Muscle layer of duodenum (tissue), 2 donors: Measurements from ENCODE around the gene DOCK1.

Experiments
- H3K27ac ChIP-seq: one replicate; pipeline ENCODE4 v1.7.0; 2013; ENCODE audit warnings: mild to moderate bottlenecking, low read length
- H3K27me3 ChIP-seq: one replicate; pipeline ENCODE4 v1.7.0; 2013; ENCODE audit warnings: low read depth, mild to moderate bottlenecking, control low read depth, low read length
- H3K36me3 ChIP-seq, 2 donors: one replicate each; pipeline ENCODE4 v1.7.0; 2013; ENCODE audit warnings: low read length in 2 of 2, control low read depth in 1 of 2, mild to moderate bottlenecking in 1 of 2; ENCODE audit not compliant: insufficient read depth in 2 of 2, control insufficient read depth in 1 of 2
- H3K4me1 ChIP-seq, 2 donors: one replicate each; pipeline ENCODE4 v1.7.0; 2013; ENCODE audit warnings: low read length in 2 of 2, mild to moderate bottlenecking in 2 of 2, control low read depth in 1 of 2, moderate library complexity in 1 of 2; ENCODE audit not compliant: insufficient read depth in 2 of 2, control insufficient read depth in 1 of 2
- H3K4me3 ChIP-seq, 2 donors: one replicate each; pipeline ENCODE4 v1.7.0; 2013; ENCODE audit warnings: low read length in 2 of 2, low read depth in 1 of 2, mild to moderate bottlenecking in 1 of 2
- H3K9me3 ChIP-seq, 2 donors: one replicate each; pipeline ENCODE4 v1.7.0; 2013; ENCODE audit warnings: low read length in 2 of 2, control low read depth in 1 of 2, mild to moderate bottlenecking in 1 of 2; ENCODE audit not compliant: control insufficient read depth in 1 of 2
- donor health status: healthy.

The DOCK1 gene

GRCh38 chr10:127129104-127129503, 223.9 kb downstream of the DOCK1 start:
- H3K36me3 ChIP-seq: peaks cover 22% of the 10 kb centered on the region in 2 donors
- no peaks in the 10 kb centered on the region for H3K4me1 ChIP-seq
- H3K4me3 ChIP-seq: no peak overlapping the region
- no peaks in the 10 kb centered on the region for H3K9me3 ChIP-seq
- H3K27ac ChIP-seq: no peak overlapping the region
- no peaks in the 10 kb centered on the region for H3K27me3 ChIP-seq

DNA sequence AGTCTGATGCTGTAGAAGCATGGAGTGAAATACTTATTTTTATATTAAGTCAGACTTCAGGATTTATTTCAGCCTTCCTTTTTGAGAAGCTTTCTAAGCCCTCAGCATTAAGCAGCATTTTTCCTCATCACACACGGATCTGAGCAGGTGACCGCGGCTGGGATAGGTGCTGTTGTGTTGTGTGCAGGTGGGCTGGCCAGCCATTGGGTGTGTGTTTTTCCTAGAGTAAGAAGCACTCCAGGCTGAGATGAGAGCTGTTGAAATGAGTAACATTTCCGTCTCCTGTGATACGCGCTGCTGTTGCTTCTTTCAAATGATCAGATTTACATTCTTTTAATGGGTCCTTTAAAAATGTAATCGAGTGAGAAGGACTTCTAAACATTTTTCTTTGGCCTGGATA, 227.2 kb downstream of the DOCK1 start:
- H3K4me3 ChIP-seq: no peak overlapping the region
- H3K27ac ChIP-seq: no peak overlapping the region
- H3K9me3 ChIP-seq: no peaks in the 10 kb centered on the region
- peaks cover 17 to 22% of the 10 kb centered on the region in 2 donors for H3K36me3 ChIP-seq
- no peaks in the 10 kb centered on the region for H3K4me1 ChIP-seq
- H3K27me3 ChIP-seq: no peaks in the 10 kb centered on the region

DNA sequence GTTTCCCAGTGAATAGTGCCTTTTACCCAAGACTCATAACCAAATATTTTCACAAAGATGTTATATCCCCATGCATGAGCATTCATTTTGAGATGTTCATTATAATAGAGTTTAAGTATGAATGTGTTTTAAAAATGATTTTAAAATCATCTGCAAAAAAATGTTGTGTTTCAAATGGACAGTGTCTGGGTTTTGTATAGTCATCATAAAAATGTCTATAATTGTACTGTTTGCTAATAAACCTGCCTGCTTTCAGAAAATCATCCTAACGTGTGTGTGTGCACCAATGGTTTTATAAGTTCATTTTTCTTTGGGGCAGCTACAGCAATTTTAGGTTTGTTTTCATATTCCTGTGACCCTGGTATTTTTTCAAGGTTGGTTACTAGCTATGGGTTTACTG, 228.0 kb downstream of the DOCK1 start:
- Histone ChIP-seq H3K36me3 (peaks cover 17 to 22% of the 10 kb centered on the region in 2 donors), H3K4me3 (no peak overlapping the region), H3K27me3 (no peaks in the 10 kb centered on the region), H3K4me1 (no peaks in the 10 kb centered on the region), H3K27ac (no peak overlapping the region), H3K9me3 (no peaks in the 10 kb centered on the region)

DNA sequence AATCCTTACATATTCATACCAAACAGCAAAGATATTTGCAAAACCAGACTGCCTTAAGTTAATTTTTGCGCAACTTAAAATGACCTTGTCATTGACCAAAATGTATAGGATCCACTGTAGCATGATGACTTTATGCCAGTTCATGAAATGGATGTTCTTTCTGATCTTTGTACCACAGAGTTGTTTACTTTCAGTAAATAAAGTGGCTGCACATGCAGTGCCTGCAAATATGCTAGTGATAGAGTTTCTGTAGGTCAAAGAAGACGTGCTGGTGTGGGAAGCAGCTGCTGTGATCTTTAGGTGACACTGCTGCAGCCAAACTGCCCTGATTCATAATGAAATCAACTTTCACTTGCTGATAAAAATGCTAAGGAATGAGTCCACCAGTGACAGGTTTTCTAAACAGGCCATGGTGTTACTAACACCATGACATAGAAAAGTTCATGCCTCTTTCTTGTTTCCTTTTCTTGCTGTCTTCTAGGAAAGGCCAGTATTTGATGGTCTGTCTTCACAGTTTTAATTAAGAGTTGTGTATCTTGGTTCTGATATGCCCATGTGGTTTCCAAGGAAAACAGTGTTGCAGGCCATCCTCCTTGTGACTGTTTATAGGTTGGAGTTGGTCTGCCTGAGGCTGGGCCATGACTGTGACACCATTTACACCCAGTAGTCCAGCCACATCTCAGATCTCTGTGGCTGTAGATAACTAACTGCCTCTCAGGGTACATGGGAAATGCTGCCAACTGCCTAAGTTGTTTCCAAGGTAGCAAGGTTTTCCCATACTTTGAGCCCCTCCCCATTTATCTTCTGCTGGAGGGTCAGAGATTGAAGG, 228.7 kb downstream of the DOCK1 start:
- Histone ChIP-seq H3K27me3 (no peaks in the 10 kb centered on the region), H3K9me3 (no peaks in the 10 kb centered on the region), H3K4me1 (no peaks in the 10 kb centered on the region), H3K36me3 (peaks cover 18 to 22% of the 10 kb centered on the region in 2 donors), H3K27ac (no peak overlapping the region), H3K4me3 (no peak overlapping the region)

DNA sequence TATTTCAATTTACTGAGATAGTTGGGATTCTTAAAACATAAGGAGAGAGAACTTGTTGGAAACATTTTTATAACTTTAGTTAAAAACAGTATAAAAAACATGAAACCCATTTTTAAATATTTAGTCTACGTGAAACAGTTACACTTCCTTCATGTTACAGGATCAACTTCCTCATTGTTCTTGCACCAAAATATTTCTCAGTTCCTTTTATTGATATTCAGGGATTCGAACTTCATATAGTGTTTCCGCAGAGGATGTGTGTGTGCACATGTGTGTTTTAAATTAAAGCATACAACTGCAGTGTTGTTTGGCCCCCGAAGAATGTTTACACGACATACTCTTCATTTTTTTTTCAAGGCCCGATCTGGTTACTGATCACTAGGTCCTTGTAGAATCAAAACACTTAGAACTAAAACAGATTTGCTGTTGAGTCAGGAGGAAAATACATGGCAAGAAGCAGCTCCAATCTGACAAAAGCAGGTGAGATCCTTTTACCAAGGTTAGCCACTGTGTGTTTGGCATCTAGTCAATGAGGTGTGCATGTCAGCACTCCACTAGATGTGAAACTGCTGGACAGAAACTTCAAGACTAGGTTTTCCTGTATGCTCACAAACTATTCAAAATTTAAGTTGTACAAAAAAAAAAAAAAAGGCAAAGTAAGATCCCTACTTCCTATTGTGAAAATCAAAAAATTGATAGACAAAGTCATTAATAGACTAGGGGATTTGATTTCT, 230.8 kb downstream of the DOCK1 start:
- no peak overlapping the region for H3K4me3 ChIP-seq
- H3K27ac ChIP-seq: no peak overlapping the region
- H3K36me3 ChIP-seq: peaks cover 2 to 29% of the 10 kb centered on the region in 2 donors
- H3K9me3 ChIP-seq: no peaks in the 10 kb centered on the region
- H3K27me3 ChIP-seq: no peaks in the 10 kb centered on the region
- H3K4me1 ChIP-seq: no peaks in the 10 kb centered on the region

DNA sequence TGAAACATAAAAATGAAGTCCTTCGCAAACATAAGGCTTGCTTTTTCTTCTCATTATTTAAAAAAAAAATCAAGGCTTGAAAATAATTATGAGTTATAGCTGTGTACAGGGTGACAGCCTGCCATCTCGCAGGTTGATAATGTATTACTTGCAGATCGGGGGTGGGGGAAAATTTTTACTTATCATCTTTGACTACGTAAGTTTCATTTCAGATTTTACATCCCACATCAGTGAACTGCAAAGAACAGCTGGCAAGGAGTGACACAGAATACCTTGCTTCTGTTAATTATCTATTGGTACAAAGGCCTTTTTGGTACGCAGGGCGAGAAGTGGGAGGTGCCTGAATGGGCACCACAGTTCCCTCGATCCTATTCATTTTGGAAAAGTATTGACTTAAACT, 232.2 kb downstream of the DOCK1 start:
- no peaks in the 10 kb centered on the region for H3K27me3 ChIP-seq
- no peak overlapping the region for H3K27ac ChIP-seq
- H3K4me1 ChIP-seq: no peaks in the 10 kb centered on the region
- no peak overlapping the region for H3K4me3 ChIP-seq
- H3K9me3 ChIP-seq: no peaks in the 10 kb centered on the region
- H3K36me3 ChIP-seq: peaks cover 0 to 32% of the 10 kb centered on the region in 2 donors

GRCh38 chr10:127142136-127142535, 236.9 kb downstream of the DOCK1 start:
- Histone ChIP-seq H3K9me3 (no peaks in the 10 kb centered on the region), H3K27ac (no peak overlapping the region), H3K27me3 (no peaks in the 10 kb centered on the region), H3K36me3 (peaks cover 0 to 27% of the 10 kb centered on the region in 2 donors), H3K4me1 (no peaks in the 10 kb centered on the region), H3K4me3 (no peak overlapping the region)

- Histone ChIP-seq H3K27ac (no peak overlapping the region), H3K36me3 (peaks cover 0 to 27% of the 10 kb centered on the region in 2 donors), H3K9me3 (no peaks in the 10 kb centered on the region), H3K27me3 (no peaks in the 10 kb centered on the region), H3K4me1 (no peaks in the 10 kb centered on the region), H3K4me3 (no peak overlapping the region)
Observed at GRCh38 chr10:127142856-127143255, 237.6 kb downstream of the DOCK1 start.

GRCh38 chr10:127145173-127145572, 239.9 kb downstream of the DOCK1 start:
- Histone ChIP-seq H3K27ac (no peak overlapping the region), H3K4me3 (no peak overlapping the region), H3K4me1 (no peaks in the 10 kb centered on the region), H3K27me3 (no peaks in the 10 kb centered on the region), H3K36me3 (peaks cover 0 to 31% of the 10 kb centered on the region in 2 donors), H3K9me3 (no peaks in the 10 kb centered on the region)

DNA sequence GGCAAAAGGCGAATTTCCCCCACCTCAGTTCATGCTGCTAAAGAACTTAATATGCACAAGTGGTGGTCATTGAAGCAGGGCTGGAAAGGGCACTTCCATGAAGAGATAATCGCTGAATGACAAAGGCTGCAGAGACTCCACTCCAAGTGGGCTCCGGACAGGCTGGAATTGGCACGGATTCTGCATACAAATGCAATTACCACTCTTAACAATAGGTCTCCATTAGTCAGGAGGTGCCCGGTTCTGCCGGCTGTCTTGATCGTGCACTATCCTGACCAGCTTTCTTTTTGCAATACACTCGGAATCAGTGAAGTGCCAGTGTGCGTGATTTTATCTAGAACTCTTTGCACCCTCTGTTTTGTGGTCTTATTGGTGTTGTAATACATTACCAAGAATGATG, 241.4 kb downstream of the DOCK1 start:
- no peaks in the 10 kb centered on the region for H3K4me1 ChIP-seq
- H3K9me3 ChIP-seq: no peaks in the 10 kb centered on the region
- H3K36me3 ChIP-seq: peaks cover 0 to 26% of the 10 kb centered on the region in 2 donors
- H3K27ac ChIP-seq: no peak overlapping the region
- no peaks in the 10 kb centered on the region for H3K27me3 ChIP-seq
- H3K4me3 ChIP-seq: no peak overlapping the region

- Histone ChIP-seq H3K27me3 (no peaks in the 10 kb centered on the region), H3K27ac (no peak overlapping the region), H3K9me3 (no peaks in the 10 kb centered on the region), H3K4me1 (no peaks in the 10 kb centered on the region), H3K36me3 (peaks cover 0 to 23% of the 10 kb centered on the region in 2 donors), H3K4me3 (no peak overlapping the region)
Observed at GRCh38 chr10:127148066-127148932, 243.1 kb downstream of the DOCK1 start.
